Neural cell (in vitro differentiated cells): Measurements from ENCODE around the gene DRAM2.

Experiments
- CTCF ChIP-seq: fragments of 450-650 bp; IDR thresholded peaks from 2 replicates; pipeline ENCODE4 v1.5.1; 2014; ENCODE audit warnings: antibody characterized with exemption, mild to moderate bottlenecking, moderate library complexity; ENCODE audit not compliant: poor library complexity, severe bottlenecking
- EP300 ChIP-seq: fragments of 450-650 bp; conservative IDR thresholded peaks from 2 replicates; pipeline ENCODE4 v1.6.1; 2014; ENCODE audit warnings: antibody characterized with exemption, mild to moderate bottlenecking, moderate library complexity; ENCODE audit not compliant: poor library complexity, severe bottlenecking
- EZH2 ChIP-seq: fragments of 200-600, 300-800 bp; shearing (Covaris generic), sonication (generic); IDR thresholded peaks from 2 replicates; pipeline ENCODE4 v1.6.1; 2014; ENCODE audit warnings: antibody characterized with exemption, low read length, borderline replicate concordance, mild to moderate bottlenecking; ENCODE audit not compliant: insufficient read depth, poor library complexity, severe bottlenecking
- MXI1 ChIP-seq: fragments of 450-650 bp; conservative IDR thresholded peaks from 2 replicates; pipeline ENCODE4 v1.6.1; 2014; ENCODE audit warnings: antibody characterized with exemption, mild to moderate bottlenecking; ENCODE audit not compliant: poor library complexity, severe bottlenecking
- POLR2AphosphoS5 ChIP-seq: IDR thresholded peaks from 2 replicates; pipeline ENCODE4 v1.6.1; 2012
- RAD21 ChIP-seq: fragments of 450-650 bp; conservative IDR thresholded peaks from 2 replicates; pipeline ENCODE4 v1.6.1; 2014; ENCODE audit warnings: antibody characterized with exemption, mild to moderate bottlenecking, moderate library complexity
- SMC3 ChIP-seq: fragments of 450-650 bp; conservative IDR thresholded peaks from 2 replicates; pipeline ENCODE4 v1.6.1; 2014; ENCODE audit warnings: antibody characterized with exemption, mild to moderate bottlenecking, moderate library complexity; ENCODE audit not compliant: poor library complexity
- TAF1 ChIP-seq: IDR thresholded peaks from 2 replicates; pipeline ENCODE4 v1.6.1; 2012; ENCODE audit warnings: low read depth
- TF ChIP-seq, protein P1 (sequence below): IDR thresholded peaks from 2 replicates; pipeline ENCODE4 v1.6.1; 2012; ENCODE audit warnings: borderline replicate concordance

DNA sequence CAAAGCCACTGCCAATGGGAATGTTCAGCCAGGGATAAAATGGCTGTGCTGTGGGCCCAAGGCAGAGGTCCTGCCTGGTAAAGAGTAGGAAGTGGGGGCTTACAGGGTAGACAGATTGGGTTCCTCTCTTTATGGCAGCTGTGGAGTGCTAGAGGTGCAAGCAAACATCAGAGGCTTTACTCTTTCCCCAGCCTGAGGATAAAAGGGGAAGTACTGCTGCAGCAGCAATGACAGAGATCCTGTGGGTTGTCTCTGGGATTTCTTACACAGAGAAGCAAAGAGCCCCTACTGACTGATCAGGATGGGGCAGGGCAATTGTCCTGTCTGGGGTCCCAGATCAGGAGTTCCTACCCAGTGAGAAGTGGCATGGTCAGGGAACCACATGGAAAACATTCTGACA is 54.2 kb downstream of the DRAM2 start:
- no peak for TF ChIP-seq POLR2AphosphoS5
- no peak for TF ChIP-seq EP300
- no peak for TF ChIP-seq CTCF
- TF ChIP-seq RAD21, result no peak
- TF ChIP-seq EZH2, result no peak
- no peak for TF ChIP-seq MXI1
- no peak for TF ChIP-seq TAF1
- TF ChIP-seq SMC3, result no peak
- TF ChIP-seq, protein P1, sequence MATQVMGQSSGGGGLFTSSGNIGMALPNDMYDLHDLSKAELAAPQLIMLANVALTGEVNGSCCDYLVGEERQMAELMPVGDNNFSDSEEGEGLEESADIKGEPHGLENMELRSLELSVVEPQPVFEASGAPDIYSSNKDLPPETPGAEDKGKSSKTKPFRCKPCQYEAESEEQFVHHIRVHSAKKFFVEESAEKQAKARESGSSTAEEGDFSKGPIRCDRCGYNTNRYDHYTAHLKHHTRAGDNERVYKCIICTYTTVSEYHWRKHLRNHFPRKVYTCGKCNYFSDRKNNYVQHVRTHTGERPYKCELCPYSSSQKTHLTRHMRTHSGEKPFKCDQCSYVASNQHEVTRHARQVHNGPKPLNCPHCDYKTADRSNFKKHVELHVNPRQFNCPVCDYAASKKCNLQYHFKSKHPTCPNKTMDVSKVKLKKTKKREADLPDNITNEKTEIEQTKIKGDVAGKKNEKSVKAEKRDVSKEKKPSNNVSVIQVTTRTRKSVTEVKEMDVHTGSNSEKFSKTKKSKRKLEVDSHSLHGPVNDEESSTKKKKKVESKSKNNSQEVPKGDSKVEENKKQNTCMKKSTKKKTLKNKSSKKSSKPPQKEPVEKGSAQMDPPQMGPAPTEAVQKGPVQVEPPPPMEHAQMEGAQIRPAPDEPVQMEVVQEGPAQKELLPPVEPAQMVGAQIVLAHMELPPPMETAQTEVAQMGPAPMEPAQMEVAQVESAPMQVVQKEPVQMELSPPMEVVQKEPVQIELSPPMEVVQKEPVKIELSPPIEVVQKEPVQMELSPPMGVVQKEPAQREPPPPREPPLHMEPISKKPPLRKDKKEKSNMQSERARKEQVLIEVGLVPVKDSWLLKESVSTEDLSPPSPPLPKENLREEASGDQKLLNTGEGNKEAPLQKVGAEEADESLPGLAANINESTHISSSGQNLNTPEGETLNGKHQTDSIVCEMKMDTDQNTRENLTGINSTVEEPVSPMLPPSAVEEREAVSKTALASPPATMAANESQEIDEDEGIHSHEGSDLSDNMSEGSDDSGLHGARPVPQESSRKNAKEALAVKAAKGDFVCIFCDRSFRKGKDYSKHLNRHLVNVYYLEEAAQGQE, result no peak
